ENCODE data around the gene SPRR4. TPM values are rescaled to one million over a fixed set of nuclear protein-coding genes. Genes with fewer than 3 reads are reported as not detected.
A peak's percentile ranks its signal among the peaks of the same experiment; 100 is the strongest.
"Not testable (repeated sequence)": the region's sequence is repeated elsewhere in the genome, so short reads cannot be mapped to it uniquely, and the experiment has no call there.

The SPRR4 gene
- total and polyA plus RNA-seq, 3 donors from 2014 or later, result 0.81 to 9.5 (median 8.4) TPM

DNA sequence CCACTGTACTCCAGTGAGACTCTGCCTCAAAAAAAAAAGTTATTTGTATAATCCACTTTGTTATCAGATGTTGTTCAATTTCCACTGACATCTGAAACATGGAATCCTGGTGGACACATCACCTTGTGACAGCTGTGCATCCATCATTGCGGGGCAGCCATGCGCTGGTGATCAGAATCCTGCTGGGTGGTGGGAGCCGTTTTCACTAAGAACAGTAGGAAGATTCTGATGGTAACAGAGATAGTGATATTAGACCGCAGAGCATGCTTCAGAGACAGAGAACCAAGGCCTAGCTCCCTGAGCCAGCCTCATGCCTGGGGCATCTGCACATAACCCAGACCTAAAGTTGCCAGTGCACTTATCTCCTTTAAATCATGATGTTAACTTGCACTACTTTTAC lies 28.0 kb downstream of the SPRR4 start:
- Histone ChIP-seq H3K4me3 (no peak overlapping the region), H3K36me3 (ENCODE audit: low read depth, missing control alignments) (no peaks in the 10 kb centered on the region), H3K27me3 (no peaks in the 10 kb centered on the region), H3K27ac (no peak overlapping the region), H3K9me3 (no peaks in the 10 kb centered on the region), H3K4me1 (no peaks in the 10 kb centered on the region)
- no peak for TF ChIP-seq POLR2A (IDR thresholded peaks at IDR 0.05)
- TF ChIP-seq, protein P1, sequence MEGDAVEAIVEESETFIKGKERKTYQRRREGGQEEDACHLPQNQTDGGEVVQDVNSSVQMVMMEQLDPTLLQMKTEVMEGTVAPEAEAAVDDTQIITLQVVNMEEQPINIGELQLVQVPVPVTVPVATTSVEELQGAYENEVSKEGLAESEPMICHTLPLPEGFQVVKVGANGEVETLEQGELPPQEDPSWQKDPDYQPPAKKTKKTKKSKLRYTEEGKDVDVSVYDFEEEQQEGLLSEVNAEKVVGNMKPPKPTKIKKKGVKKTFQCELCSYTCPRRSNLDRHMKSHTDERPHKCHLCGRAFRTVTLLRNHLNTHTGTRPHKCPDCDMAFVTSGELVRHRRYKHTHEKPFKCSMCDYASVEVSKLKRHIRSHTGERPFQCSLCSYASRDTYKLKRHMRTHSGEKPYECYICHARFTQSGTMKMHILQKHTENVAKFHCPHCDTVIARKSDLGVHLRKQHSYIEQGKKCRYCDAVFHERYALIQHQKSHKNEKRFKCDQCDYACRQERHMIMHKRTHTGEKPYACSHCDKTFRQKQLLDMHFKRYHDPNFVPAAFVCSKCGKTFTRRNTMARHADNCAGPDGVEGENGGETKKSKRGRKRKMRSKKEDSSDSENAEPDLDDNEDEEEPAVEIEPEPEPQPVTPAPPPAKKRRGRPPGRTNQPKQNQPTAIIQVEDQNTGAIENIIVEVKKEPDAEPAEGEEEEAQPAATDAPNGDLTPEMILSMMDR (IDR thresholded peaks at IDR 0.05), result no peak
- WGBS, 2 donors, result 83 to 90% methylated on average over 4 of the region's 4 CpGs
- intact Hi-C loops (cut with DNase I; ENCODE audit: low total_unique reads), result no loop called here
- no peak for DNase-seq

DNA sequence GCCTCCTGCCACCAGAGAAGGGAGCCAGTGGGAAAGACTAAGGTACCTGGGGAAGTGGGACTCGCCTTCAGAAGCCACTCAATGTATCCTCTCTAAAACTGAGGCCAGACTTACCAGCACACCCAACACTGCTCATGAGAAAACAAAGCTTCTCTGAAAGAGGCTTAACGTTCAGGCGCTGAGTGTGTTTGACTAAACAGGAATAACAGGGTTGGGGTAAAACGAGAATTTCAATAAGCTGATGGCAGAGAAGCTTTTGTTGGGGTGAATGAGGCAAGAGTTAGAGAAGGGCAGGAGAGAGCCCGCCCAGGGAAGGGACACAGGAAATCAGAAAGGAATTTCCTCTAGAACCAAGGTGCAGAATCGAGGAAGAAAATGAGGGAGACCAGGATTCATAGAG lies 29.4 kb downstream of the SPRR4 start:
- H3K36me3 ChIP-seq (ENCODE audit: low read depth, missing control alignments), result no peaks in the 10 kb centered on the region
- no peaks in the 10 kb centered on the region for H3K4me1 ChIP-seq
- DNase-seq, result no peak
- no peak for TF ChIP-seq POLR2A (IDR thresholded peaks at IDR 0.05)
- TF ChIP-seq, protein P1 (IDR thresholded peaks at IDR 0.05), result no peak
- no peak overlapping the region for H3K4me3 ChIP-seq
- no peaks in the 10 kb centered on the region for H3K27me3 ChIP-seq
- H3K27ac ChIP-seq, result no peak overlapping the region
- H3K9me3 ChIP-seq, result no peaks in the 10 kb centered on the region
- WGBS, 2 donors, result 83 to 93% methylated on average over 6 of the region's 6 CpGs
- intact Hi-C loops (cut with DNase I; ENCODE audit: low total_unique reads), result no loop called here

DNA sequence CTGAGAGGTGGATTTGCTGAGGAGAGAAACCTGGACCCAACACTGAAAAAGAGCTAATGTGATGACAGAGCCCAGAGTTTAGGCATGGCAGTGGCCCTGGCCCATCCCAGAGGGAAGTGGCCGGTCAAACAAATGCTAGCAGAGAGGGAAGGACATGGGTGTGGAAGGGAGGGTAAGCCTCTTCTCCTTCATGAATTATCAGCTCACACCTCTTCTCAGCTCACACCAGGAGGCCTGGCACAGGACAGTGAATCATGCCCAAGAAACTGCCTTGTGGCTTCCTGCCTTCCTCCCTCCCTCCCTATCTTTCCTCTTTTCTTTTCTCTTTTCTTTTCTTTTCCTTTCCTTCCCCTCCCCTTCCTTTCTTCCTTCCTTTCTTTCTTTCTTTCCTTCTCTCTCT lies 29.8 kb downstream of the SPRR4 start:
- intact Hi-C loops (cut with DNase I; ENCODE audit: low total_unique reads), result no loop called here
- H3K4me1 ChIP-seq, result no peaks in the 10 kb centered on the region
- TF ChIP-seq POLR2A (IDR thresholded peaks at IDR 0.05), result no peak
- TF ChIP-seq, protein P1 (IDR thresholded peaks at IDR 0.05), result no peak
- no peak for DNase-seq
- H3K27me3 ChIP-seq, result no peaks in the 10 kb centered on the region
- WGBS, 2 donors, result 97 to 100% methylated on average over 1 of the region's 1 CpG
- no peak overlapping the region for H3K4me3 ChIP-seq
- no peaks in the 10 kb centered on the region for H3K36me3 ChIP-seq (ENCODE audit: low read depth, missing control alignments)
- H3K9me3 ChIP-seq, result no peaks in the 10 kb centered on the region
- H3K27ac ChIP-seq, result no peak overlapping the region

DNA sequence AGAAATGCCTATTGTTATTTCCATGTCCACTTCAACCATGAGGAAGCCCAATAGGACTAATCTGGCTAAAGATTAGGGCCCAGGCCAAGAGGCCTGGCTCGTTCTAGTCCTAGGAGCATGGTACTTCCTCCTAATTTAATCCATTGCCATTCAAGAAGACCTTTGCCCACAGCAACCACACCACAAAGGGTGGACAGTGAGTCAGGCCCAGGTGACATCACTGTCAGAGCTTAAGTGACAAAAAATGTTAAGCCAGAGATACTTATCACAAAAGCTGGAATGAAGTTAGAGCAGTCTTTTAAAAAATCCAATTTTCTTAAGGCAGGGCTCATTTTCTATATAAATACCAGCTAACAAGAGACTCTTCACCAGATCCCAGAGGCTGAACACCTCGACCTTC lies 30.9 kb downstream of the SPRR4 start, which contains the start of gene SPRR3:
TSS of gene SPRR3 (plus strand) at position 368 of the 400 bp plus-strand sequence. CDS start 1,272 bp downstream, outside the sequence.
- DNase-seq, result no peak
- no peaks in the 10 kb centered on the region for H3K36me3 ChIP-seq (ENCODE audit: low read depth, missing control alignments)
- H3K9me3 ChIP-seq, result no peaks in the 10 kb centered on the region
- no peaks in the 10 kb centered on the region for H3K27me3 ChIP-seq
- 81 to 84% methylated on average over 2 of the region's 2 CpGs for WGBS, 2 donors
- TF ChIP-seq POLR2A (IDR thresholded peaks at IDR 0.05), result no peak
- TF ChIP-seq, protein P1 (IDR thresholded peaks at IDR 0.05), result no peak
- H3K4me1 ChIP-seq, result no peaks in the 10 kb centered on the region
- intact Hi-C loops (cut with DNase I; ENCODE audit: low total_unique reads), result no loop called here
- no peak within 1 kb of the TSS for H3K27ac ChIP-seq
- no peak within 1 kb of the TSS for H3K4me3 ChIP-seq

DNA sequence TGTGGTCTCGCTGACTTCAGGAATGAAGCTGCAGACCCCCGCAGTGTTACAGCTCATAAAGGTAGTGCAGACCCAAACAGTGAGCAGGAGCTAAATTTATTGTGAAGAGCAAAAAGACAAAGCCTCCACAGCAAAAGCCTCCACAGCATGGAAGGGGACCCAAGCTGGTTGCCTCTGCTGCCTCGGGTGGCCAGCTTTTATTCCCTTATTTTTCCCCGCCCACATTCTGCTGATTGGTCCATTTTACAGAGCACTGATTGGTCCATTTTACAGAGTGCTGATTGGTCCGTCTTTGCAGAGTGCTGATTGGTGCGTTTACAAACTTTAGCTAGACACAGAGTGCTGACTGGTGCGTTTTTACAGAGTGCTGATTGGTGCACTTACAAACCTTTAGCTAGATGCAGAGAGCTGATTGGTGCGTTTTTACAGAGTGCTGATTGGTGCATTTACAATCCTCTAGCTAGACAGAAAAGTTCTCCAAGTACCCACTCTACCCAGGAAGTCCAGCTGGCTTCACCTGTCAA lies 40.8 kb downstream of the SPRR4 start:
- DNase-seq, result peak; percentile 29
- H3K27me3 ChIP-seq; H3K27ac ChIP-seq; H3K4me1 ChIP-seq; H3K4me3 ChIP-seq; H3K9me3 ChIP-seq; H3K36me3 ChIP-seq (ENCODE audit: low read depth, missing control alignments); intact Hi-C loops (cut with DNase I; ENCODE audit: low total_unique reads): not testable (repeated sequence)
- 73 to 83% methylated on average over 8 of the region's 8 CpGs for WGBS, 2 donors

DNA sequence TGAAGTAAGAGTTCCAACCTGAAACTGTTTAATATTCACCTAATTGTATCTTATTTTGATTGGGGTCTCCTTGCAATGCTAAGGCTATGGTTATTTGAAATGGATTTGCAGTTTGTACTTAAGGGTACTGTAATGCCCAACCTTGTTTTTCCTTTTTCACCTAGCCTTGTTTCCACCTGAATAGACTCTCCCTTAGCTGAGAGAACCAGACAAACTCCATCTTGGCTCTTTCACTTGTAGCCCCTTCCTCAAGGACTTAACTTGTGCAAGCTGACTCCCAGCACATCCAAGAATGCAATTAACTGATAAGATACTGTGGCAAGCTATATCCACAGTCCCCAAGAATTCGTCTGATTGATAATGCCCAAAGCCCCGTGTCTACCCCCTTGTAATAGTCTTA lies 51.4 kb downstream of the SPRR4 start:
- intact Hi-C loops (cut with DNase I; ENCODE audit: low total_unique reads); H3K27ac ChIP-seq; DNase-seq; H3K4me1 ChIP-seq; H3K27me3 ChIP-seq; H3K9me3 ChIP-seq; H3K36me3 ChIP-seq (ENCODE audit: low read depth, missing control alignments); H3K4me3 ChIP-seq: not testable (repeated sequence)
- WGBS, 2 donors, result 29 to 34% methylated on average over 2 of the region's 2 CpGs

Measured in testis (tissue), 3 donors.